ENCODE measurements around the gene OR4A47.
"Not testable (repeated sequence)": the region's sequence is repeated elsewhere in the genome, so short reads cannot be mapped to it uniquely, and the experiment has no call there.

Gene OR4A47, protein sequence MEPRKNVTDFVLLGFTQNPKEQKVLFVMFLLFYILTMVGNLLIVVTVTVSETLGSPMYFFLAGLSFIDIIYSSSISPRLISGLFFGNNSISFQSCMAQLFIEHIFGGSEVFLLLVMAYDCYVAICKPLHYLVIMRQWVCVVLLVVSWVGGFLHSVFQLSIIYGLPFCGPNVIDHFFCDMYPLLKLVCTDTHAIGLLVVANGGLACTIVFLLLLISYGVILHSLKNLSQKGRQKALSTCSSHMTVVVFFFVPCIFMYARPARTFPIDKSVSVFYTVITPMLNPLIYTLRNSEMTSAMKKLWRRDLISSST

DNA sequence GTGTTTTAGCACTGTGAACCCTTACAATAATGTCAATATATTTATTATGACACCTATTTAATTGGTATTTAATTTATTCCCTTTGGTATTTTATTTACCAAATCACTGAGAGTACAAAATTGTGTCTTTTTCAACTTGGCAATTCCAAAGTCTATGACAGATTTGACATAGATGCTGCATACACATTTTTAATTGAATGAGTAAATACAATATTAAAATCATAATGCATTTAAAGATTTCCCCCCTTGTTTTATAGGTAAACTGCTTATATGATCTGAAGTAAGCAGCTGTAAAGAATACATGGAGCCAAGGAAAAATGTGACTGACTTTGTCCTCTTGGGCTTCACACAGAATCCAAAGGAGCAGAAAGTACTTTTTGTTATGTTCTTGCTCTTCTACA, at the start of gene OR4A47:
TSS of gene OR4A47 (plus strand) at position 301 of the 400 bp plus-strand sequence. CDS start at position 301, 0 bp downstream.
- not testable (repeated sequence) for DNase-seq

DNA sequence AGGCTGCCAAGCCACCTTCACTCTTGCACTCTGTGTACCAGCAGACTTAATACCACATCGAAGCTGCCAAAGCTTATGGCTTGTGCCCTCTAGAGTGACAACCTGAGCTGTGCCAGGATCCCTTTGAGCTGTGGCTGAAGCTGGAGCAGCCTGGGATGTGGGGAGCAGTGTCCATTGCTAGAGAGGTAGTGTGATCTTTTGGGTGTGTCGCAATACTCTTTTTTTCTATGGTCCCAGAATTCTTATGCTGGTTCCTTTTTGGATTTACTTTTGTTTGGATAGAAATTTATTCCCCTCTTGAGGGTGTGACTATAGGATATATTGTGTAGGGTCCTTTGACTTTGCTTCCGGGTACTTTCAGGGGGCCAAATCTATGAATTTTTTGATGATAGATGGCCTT, 32.7 kb upstream of the OR4A47 start:
- DNase-seq: not testable (repeated sequence)

DNA sequence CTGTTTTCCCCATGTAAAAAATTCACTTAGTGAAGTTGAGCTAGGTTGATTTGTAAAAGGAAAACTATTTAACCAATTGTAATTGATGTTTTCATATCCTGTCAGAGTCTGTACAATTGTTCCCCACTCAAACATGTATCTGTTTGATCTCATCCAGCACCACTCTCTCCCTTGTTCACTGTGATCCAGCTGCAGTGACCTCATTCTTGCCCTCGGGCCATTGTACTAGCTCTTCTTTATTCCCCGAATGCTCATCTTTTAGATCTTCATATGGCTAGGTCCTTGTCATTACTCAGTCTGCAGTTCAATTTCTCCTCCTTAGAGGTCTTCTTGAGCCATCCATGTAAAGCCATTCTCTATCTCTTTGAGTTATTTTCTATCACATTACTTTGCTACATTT, 14.6 kb upstream of the OR4A47 start:
- not testable (repeated sequence) for DNase-seq

DNA sequence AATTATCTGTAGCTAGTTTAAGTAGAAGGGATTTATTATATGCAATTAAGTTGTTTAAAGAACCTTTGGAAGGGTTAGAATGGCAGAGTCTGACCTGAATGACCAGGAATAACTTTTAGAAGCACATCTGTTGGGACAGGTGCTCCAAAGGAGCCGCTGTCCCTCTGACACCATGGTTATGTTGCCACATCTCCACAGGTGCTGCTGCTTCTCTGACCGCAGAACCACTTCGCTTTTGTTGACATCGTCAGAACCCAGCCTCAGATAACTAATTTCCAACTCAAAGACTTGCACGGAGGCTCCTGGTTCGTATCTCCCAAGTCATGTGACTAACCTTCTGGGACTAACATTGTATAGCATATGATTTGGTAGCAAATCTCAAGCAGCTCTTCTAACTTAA, 13.9 kb upstream of the OR4A47 start:
- DNase-seq: not testable (repeated sequence)

DNA sequence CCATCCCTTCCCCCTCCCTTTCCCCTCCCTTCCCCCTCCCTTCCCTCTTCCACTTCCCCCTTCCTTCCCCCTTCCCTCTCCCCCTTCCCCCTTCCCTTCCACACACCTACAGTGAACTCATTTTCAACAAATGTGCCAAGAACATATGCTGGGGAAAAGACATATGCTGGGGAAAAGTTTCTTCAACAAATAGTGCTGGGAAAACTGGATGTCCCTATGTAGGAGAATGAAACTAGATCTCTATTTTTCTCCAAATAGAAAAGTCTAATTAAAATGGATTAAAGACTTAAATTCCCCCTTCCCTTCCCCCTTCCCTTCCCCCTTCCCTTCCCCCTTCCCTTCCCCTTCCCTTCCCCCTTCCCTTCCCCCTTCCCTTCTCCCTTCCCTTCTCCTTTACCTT, 17.6 kb downstream of the OR4A47 start:
- DNase-seq: not testable (repeated sequence)

DNA sequence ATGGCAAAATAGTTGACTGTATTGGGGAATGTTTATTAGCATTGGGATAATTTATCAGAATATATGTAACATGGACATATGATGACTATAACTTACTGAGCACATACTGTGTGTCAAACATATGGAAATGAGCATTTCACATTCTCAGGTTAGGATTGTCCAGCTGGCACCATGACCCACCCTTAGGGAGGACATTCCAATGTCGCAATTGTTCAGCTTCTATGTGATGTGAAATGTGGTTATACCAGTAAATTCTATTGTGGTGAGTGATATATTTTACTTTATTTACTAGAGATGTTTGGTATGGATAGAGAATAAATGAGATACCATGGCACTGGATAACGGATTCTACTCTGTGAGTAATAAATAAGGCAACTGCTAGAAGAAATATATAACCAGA, 50.4 kb downstream of the OR4A47 start:
- DNase-seq: no peak

Measured in 8988T (cell line).